Activated CD8-positive, alpha-beta T cell treated with anti-CD3 and anti-CD28 coated beads for 36 hours (primary cell): ENCODE results near the gene SGPP1. TPM values are rescaled to one million over a fixed set of nuclear protein-coding genes. Genes with fewer than 3 reads are reported as not detected.
A peak's percentile ranks its signal among the peaks of the same experiment; 100 is the strongest.

ENCODE experiments used
- ATAC-seq: fragments of 200-7000 bp; cut with Tn5 transposase; one replicate; pipeline ENCODE4 v1.10.0; 2021; ENCODE audit warnings: mild to moderate bottlenecking, moderate library complexity
- CTCF ChIA-PET: fragments of 350-600 bp; sonication (Branson Sonifier 250); formaldehyde crosslinking; loops from one replicate; lab custom pipeline; 2021; ENCODE audit warnings: antibody characterized with exemption; lab: Charles Lee
- POLR2A ChIA-PET: fragments of 350-600 bp; sonication (Branson Sonifier 250); formaldehyde crosslinking; loops from one replicate; lab custom pipeline; 2021; ENCODE audit warnings: antibody characterized with exemption; lab: Charles Lee
- DNase-seq: peaks from one replicate; pipeline ENCODE4 v3.0.0-alpha.2; 2020
- H3K27ac Mint-ChIP-seq: one replicate; pipeline ENCODE4 v1.8.0; 2021; ENCODE audit warnings: mild to moderate bottlenecking, mixed read lengths
- H3K27me3 Mint-ChIP-seq: one replicate; pipeline ENCODE4 v1.8.0; 2021; ENCODE audit warnings: mixed read lengths
- H3K36me3 Mint-ChIP-seq: one replicate; pipeline ENCODE4 v1.8.0; 2021; ENCODE audit warnings: low read depth, mixed read lengths
- H3K4me1 Mint-ChIP-seq: one replicate; pipeline ENCODE4 v1.8.0; 2021; ENCODE audit warnings: low read depth, mixed read lengths
- H3K4me3 Mint-ChIP-seq: one replicate; pipeline ENCODE4 v1.8.0; 2021; ENCODE audit warnings: mild to moderate bottlenecking, moderate library complexity, mixed read lengths
- H3K9me3 Mint-ChIP-seq: one replicate; pipeline ENCODE4 v1.8.0; 2021; ENCODE audit warnings: mixed read lengths
- CTCF ChIP-seq: fragments of 200-600 bp; IDR thresholded peaks from one replicate; pipeline ENCODE4 v1.8.0; 2022; ENCODE audit warnings: antibody characterized with exemption, mild to moderate bottlenecking
- intact Hi-C: fragments of 100-400 bp; cut with micrococcal nuclease; formaldehyde crosslinking; loops from one replicate; pipeline ENCODE4 v1.10.0; 2022
- total RNA-seq, 2 experiments: library from RNA; stranded (reverse); gene quantifications; one replicate each; pipeline ENCODE4 v1.2.3, GENCODE V29; 2021

Gene SGPP1
- total RNA-seq, 2 experiments from 2014 or later: 10.5 to 10.9 TPM

GRCh38 chr14:63659726-63660125 is 68.1 kb downstream of the SGPP1 start:
- intact Hi-C loops: no loop called here
- ChIA-PET POLR2A (interaction anchor here (0.7 kb wide), 1 partner anchor 240 kb away, joined by 4 read pairs; no protein-coding TSS in a partner anchor), CTCF (no interaction called here)
- no peak for DNase-seq
- no peak overlapping the region for H3K27ac Mint-ChIP-seq
- no peak overlapping the region for H3K4me3 Mint-ChIP-seq
- ATAC-seq: no peak
- no peaks in the 10 kb centered on the region for H3K27me3 Mint-ChIP-seq
- H3K4me1 Mint-ChIP-seq: peaks cover 5% of the 10 kb centered on the region
- peaks cover 6% of the 10 kb centered on the region for H3K36me3 Mint-ChIP-seq
- no peaks in the 10 kb centered on the region for H3K9me3 Mint-ChIP-seq
- TF ChIP-seq CTCF: no peak

DNA sequence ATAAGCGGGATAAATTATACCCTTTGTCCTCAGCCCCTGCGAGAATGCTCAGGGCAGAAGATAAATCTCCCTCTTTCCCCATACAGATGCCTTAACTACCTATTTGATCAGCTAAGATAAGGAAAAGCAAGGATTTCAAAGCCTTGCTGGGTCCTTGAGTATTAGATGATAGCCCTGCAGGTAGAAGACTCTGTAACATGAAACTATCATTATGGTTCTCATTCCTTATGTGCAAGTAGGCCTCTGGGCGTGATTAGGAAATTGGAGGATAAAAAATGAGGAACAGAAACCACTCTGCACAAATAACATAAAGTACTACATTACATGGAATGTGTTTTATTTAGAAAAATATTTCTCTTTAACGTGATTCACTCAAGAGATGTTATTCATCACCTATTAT is 71.7 kb downstream of the SGPP1 start:
- no peaks in the 10 kb centered on the region for H3K27me3 Mint-ChIP-seq
- DNase-seq: no peak
- no peak overlapping the region for H3K4me3 Mint-ChIP-seq
- H3K4me1 Mint-ChIP-seq: peaks cover 10% of the 10 kb centered on the region
- TF ChIP-seq CTCF: no peak
- ChIA-PET POLR2A (no interaction called here), CTCF (interaction anchor here (1.3 kb wide), 1 partner anchor 114 kb away, joined by 3 read pairs; no protein-coding TSS in a partner anchor)
- no peak for ATAC-seq
- H3K9me3 Mint-ChIP-seq: no peaks in the 10 kb centered on the region
- H3K27ac Mint-ChIP-seq: no peak overlapping the region
- intact Hi-C loops: no loop called here
- H3K36me3 Mint-ChIP-seq: peaks cover 12% of the 10 kb centered on the region

DNA sequence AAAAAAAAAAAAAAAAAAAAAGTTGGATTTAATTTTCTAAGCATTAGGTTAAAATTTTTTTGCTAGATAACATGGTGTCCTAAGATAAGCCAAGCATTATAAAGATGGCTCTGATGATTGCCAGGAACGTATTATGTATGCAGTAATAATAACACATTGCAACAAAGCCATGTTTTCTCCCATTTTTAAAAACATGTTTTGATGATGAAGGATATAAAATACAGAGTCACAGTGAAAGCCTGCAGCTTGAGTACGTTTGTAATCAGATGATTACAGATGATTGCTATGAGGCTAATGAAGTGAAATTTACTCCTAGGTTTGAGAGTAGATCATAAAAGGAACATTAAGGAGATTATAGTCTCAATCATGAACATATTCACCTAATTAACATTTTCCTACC is 72.9 kb downstream of the SGPP1 start:
- peaks cover 18% of the 10 kb centered on the region for H3K4me1 Mint-ChIP-seq
- CTCF ChIA-PET: interaction anchor here (1.1 to 1.5 kb wide), 3 partner anchors 13 to 115 kb away, joined by 3 to 4 read pairs (median 3); partner anchors contain the start of gene WDR89
- no peak for TF ChIP-seq CTCF
- no peak for ATAC-seq
- no peaks in the 10 kb centered on the region for H3K27me3 Mint-ChIP-seq
- DNase-seq: no peak
- H3K36me3 Mint-ChIP-seq: peaks cover 14% of the 10 kb centered on the region
- POLR2A ChIA-PET: no interaction called here
- no peaks in the 10 kb centered on the region for H3K9me3 Mint-ChIP-seq
- no peak overlapping the region for H3K27ac Mint-ChIP-seq
- intact Hi-C loops: no loop called here
- H3K4me3 Mint-ChIP-seq: no peak overlapping the region

GRCh38 chr14:63654346-63654745 is 73.5 kb downstream of the SGPP1 start:
- intact Hi-C loops: no loop called here
- Mint-ChIP-seq H3K27ac (no peak overlapping the region), H3K4me1 (peaks cover 19% of the 10 kb centered on the region), H3K27me3 (no peaks in the 10 kb centered on the region), H3K4me3 (no peak overlapping the region), H3K9me3 (no peaks in the 10 kb centered on the region), H3K36me3 (peaks cover 8% of the 10 kb centered on the region)
- POLR2A ChIA-PET: no interaction called here
- no peak for TF ChIP-seq CTCF
- ATAC-seq: no peak
- no peak for DNase-seq
- CTCF ChIA-PET: interaction anchor here (1.1 to 1.5 kb wide), 2 partner anchors 13 to 21 kb away, joined by 3 to 4 read pairs; partner anchors contain the start of gene WDR89

DNA sequence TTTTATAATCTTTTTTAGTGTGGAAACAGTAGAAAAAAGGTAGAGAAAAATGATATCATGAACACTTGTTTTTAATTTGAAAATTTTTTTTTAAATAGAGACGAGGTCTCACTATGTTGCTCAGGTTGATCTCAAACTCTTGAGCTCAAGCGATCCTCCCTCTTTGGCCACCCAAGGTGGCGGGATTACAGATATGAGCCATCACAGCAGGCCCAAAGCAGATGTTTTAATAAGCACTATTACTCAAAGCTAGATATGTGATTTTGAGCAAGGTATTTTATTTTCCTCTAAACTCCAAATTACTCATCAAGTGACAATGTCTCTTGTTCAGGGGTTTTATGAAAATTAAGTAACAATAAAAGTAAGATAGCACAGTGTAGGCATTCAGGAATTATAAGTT is 75.5 kb downstream of the SGPP1 start:
- ATAC-seq (no peak), DNase-seq (peak; percentile 35)
- Mint-ChIP-seq H3K9me3 (no peaks in the 10 kb centered on the region), H3K4me1 (peaks cover 27% of the 10 kb centered on the region), H3K27me3 (no peaks in the 10 kb centered on the region), H3K4me3 (no peak overlapping the region), H3K36me3 (peaks cover 13% of the 10 kb centered on the region), H3K27ac (peak overlapping the region; percentile 63)
- no peak for TF ChIP-seq CTCF
- POLR2A ChIA-PET: interaction anchor here (3.5 kb wide), 1 partner anchor 11 kb away, joined by 29 read pairs; the partner anchor contains the start of gene WDR89
- CTCF ChIA-PET: interaction anchor here (0.9 to 3.8 kb wide), 3 partner anchors 9 to 20 kb away, joined by 3 to 23 read pairs (median 3); partner anchors contain the start of gene WDR89
- intact Hi-C loops: no loop called here
